PC-3 (cell line): ENCODE results near the gene NDUFA11. TPM values are rescaled to one million over a fixed set of nuclear protein-coding genes. Genes with fewer than 3 reads are reported as not detected.
"Not testable (repeated sequence)": the region's sequence is repeated elsewhere in the genome, so short reads cannot be mapped to it uniquely, and the experiment has no call there.

Experiments
- ATAC-seq: fragments of 200-7000 bp; cut with Tn5 transposase; 2 replicates; pipeline ENCODE4 v1.9.1; 2020; ENCODE audit warnings: mild to moderate bottlenecking, moderate library complexity
- BruUV-seq: library from RNA; stranded (reverse); fragments of 400-500 nt; replicated peaks from 2 replicates; lab custom pipeline; 2021; lab: Mats Ljungman, UMichigan
- CTCF ChIA-PET: fragments of 300-600 bp; sonication (Branson Sonifier 250); formaldehyde crosslinking; loops from one replicate; lab custom pipeline; 2022; ENCODE audit warnings: antibody characterized with exemption; lab: Charles Lee
- POLR2A ChIA-PET: fragments of 300-600 bp; sonication (Branson Sonifier 250); formaldehyde crosslinking; loops from one replicate; lab custom pipeline; 2022; ENCODE audit warnings: antibody characterized with exemption; ENCODE audit not compliant: unreplicated experiment; lab: Charles Lee
- DNase-seq: peaks from one replicate; pipeline ENCODE4 v3.0.0-alpha.2; 2015
- H2AFZ ChIP-seq: fragments of 300-600 bp; sonication (generic); 2 replicates; pipeline ENCODE4 v1.6.0; 2016; ENCODE audit warnings: antibody characterized with exemption, low read length
- H3F3A ChIP-seq: fragments of 300-600 bp; sonication (generic); one replicate; pipeline ENCODE4 v1.6.0; 2017; ENCODE audit warnings: antibody characterized with exemption, low read length, control low read depth, mild to moderate bottlenecking; ENCODE audit not compliant: unreplicated experiment
- H3K27ac ChIP-seq: fragments of 300-600 bp; sonication (generic); 2 replicates; pipeline ENCODE4 v1.5.1; 2016; ENCODE audit warnings: mild to moderate bottlenecking, low read length
- H3K27me3 ChIP-seq: fragments of 300-600 bp; sonication (generic); 2 replicates; pipeline ENCODE4 v1.6.1; 2016; ENCODE audit warnings: low read length, mixed read lengths
- H3K36me3 ChIP-seq: fragments of 300-600 bp; sonication (generic); 2 replicates; pipeline ENCODE4 v1.6.1; 2016; ENCODE audit warnings: low read depth, mixed run types, low read length, mixed read lengths
- H3K4me1 ChIP-seq: fragments of 300-600 bp; sonication (generic); 2 replicates; pipeline ENCODE4 v1.5.1; 2016; ENCODE audit warnings: low read length; ENCODE audit not compliant: insufficient read depth
- H3K4me2 ChIP-seq: fragments of 300-600 bp; sonication (generic); 2 replicates; pipeline ENCODE4 v1.6.0; 2016; ENCODE audit warnings: low read length
- H3K4me3 ChIP-seq: fragments of 300-600 bp; sonication (generic); 2 replicates; pipeline ENCODE4 v1.5.1; 2016; ENCODE audit warnings: mild to moderate bottlenecking, low read length, mixed read lengths
- H3K79me2 ChIP-seq: fragments of 300-600 bp; sonication (generic); 2 replicates; pipeline ENCODE4 v1.6.1; 2017; ENCODE audit warnings: low read length, mixed read lengths
- H3K9ac ChIP-seq: fragments of 300-600 bp; sonication (generic); 2 replicates; pipeline ENCODE4 v1.6.0; 2016; ENCODE audit warnings: mild to moderate bottlenecking, low read length
- H3K9me2 ChIP-seq: fragments of 300-600 bp; sonication (generic); replicated peaks from 2 replicates; pipeline ENCODE4 v1.6.1; 2016; ENCODE audit warnings: mixed run types, low read length, mixed read lengths
- H3K9me3 ChIP-seq: fragments of 300-600 bp; sonication (generic); 2 replicates; pipeline ENCODE4 v1.6.1; 2016; ENCODE audit warnings: low read length, mixed read lengths
- H4K20me1 ChIP-seq: fragments of 300-600 bp; sonication (generic); 2 replicates; pipeline ENCODE4 v1.6.1; 2016; ENCODE audit warnings: low read length, mixed read lengths
- CTCF ChIP-seq: fragments of 300-600 bp; sonication (generic); conservative IDR thresholded peaks from 2 replicates; pipeline ENCODE4 v1.5.1; 2017; ENCODE audit warnings: antibody characterized with exemption, low read depth, mild to moderate bottlenecking, low read length
- EZH2 ChIP-seq: fragments of 300-600 bp; sonication (generic); IDR thresholded peaks from one replicate; pipeline ENCODE4 v1.6.1; 2017; ENCODE audit warnings: antibody characterized with exemption, mild to moderate bottlenecking, low read length; ENCODE audit not compliant: unreplicated experiment
- EZH2phosphoT487 ChIP-seq: fragments of 300-600 bp; sonication (generic); IDR thresholded peaks from 2 replicates; pipeline ENCODE4 v1.6.1; 2018; ENCODE audit warnings: mild to moderate bottlenecking, antibody characterized with exemption, low read length, borderline replicate concordance
- intact Hi-C: fragments of 100-400 bp; cut with micrococcal nuclease; formaldehyde crosslinking; loops from 2 replicates; pipeline ENCODE4 v1.9.0; 2023
- total RNA-seq: library from RNA; depleted of rRNA; stranded (reverse); fragments of >200 nt; gene quantifications from 2 replicates; pipeline ENCODE4 v1.2.3, GENCODE V29; 2014

NDUFA11 gene
- total RNA-seq, 1 experiment from 2014 or later = 669 TPM

GRCh38 chr19:5863030-5863665 lies 40.4 kb downstream of the NDUFA11 start:
- DNase-seq = no peak
- Histone ChIP-seq H3K79me2 (no peaks in the 10 kb centered on the region), H3F3A (no peaks in the 10 kb centered on the region), H3K27ac (no peak overlapping the region), H3K36me3 (no peaks in the 10 kb centered on the region), H3K4me1 (no peaks in the 10 kb centered on the region), H3K27me3 (no peaks in the 10 kb centered on the region), H3K9ac (no peak overlapping the region), H4K20me1 (no peaks in the 10 kb centered on the region), H3K4me2 (no peak overlapping the region), H3K4me3 (no peak overlapping the region), H3K9me2 (no peaks in the 10 kb centered on the region), H2AFZ (no peak overlapping the region), H3K9me3 (no peaks in the 10 kb centered on the region)
- TF ChIP-seq CTCF = no peak
- TF ChIP-seq EZH2 = no peak
- no peak for TF ChIP-seq EZH2phosphoT487
- no TSS peak for BruUV-seq
- ChIA-PET POLR2A (no interaction called here), CTCF (no interaction called here)
- ATAC-seq = no peak
- intact Hi-C loops = no loop called here

GRCh38 chr19:5857203-5858081 lies 46.1 kb downstream of the NDUFA11 start:
- CTCF ChIA-PET = no interaction called here
- no peaks in the 10 kb centered on the region for H3K9me2 ChIP-seq

GRCh38 chr19:5855151-5855550 lies 48.4 kb downstream of the NDUFA11 start:
- DNase-seq, H3K4me2 ChIP-seq, H3K27me3 ChIP-seq, CTCF ChIA-PET, BruUV-seq, H3K27ac ChIP-seq, intact Hi-C loops, H3F3A ChIP-seq, H4K20me1 ChIP-seq, ATAC-seq, H3K9me2 ChIP-seq, H3K4me3 ChIP-seq, POLR2A ChIA-PET, H3K36me3 ChIP-seq, H2AFZ ChIP-seq, H3K9ac ChIP-seq, H3K9me3 ChIP-seq, H3K79me2 ChIP-seq: not testable (repeated sequence)
- peaks cover 14% of the 10 kb centered on the region for H3K4me1 ChIP-seq

More at GRCh38 chr19:5857203-5858081, 46.1 kb downstream of the NDUFA11 start:
- Histone ChIP-seq H3K4me2 (no peak overlapping the region), H3K4me3 (no peak overlapping the region), H3K79me2 (no peaks in the 10 kb centered on the region), H3K9me3 (no peaks in the 10 kb centered on the region), H3K27me3 (no peaks in the 10 kb centered on the region; the same call in 1 of the 2 replicates), H3F3A (no peaks in the 10 kb centered on the region), H3K27ac (no peak overlapping the region), H2AFZ (no peak overlapping the region), H4K20me1 (no peaks in the 10 kb centered on the region), H3K4me1 (no peaks in the 10 kb centered on the region), H3K9ac (no peak overlapping the region), H3K36me3 (no peaks in the 10 kb centered on the region)
- ATAC-seq = no peak
- TF ChIP-seq EZH2phosphoT487 = no peak
- TF ChIP-seq EZH2 = no peak
- TF ChIP-seq CTCF = no peak
- POLR2A ChIA-PET = no interaction called here
- intact Hi-C loops = no loop called here
- DNase-seq = no peak
- no TSS peak for BruUV-seq

GRCh38 chr19:5854121-5854520 lies 49.5 kb downstream of the NDUFA11 start:
- intact Hi-C loops, H3F3A ChIP-seq, H3K27ac ChIP-seq, H3K27me3 ChIP-seq, H3K9me3 ChIP-seq, H3K9me2 ChIP-seq, ATAC-seq, BruUV-seq, H3K36me3 ChIP-seq, POLR2A ChIA-PET, H3K4me3 ChIP-seq, DNase-seq, H4K20me1 ChIP-seq, H3K79me2 ChIP-seq, H2AFZ ChIP-seq, H3K9ac ChIP-seq, H3K4me2 ChIP-seq, CTCF ChIA-PET: not testable (repeated sequence)
- H3K4me1 ChIP-seq = peaks cover 18% of the 10 kb centered on the region
